Keratinocyte (primary cell): ENCODE measurements around the gene SLC19A1. TPM values are rescaled to one million over a fixed set of nuclear protein-coding genes. Genes with fewer than 3 reads are reported as not detected.

Source experiments
- DNase-seq: peaks from one replicate; pipeline ENCODE4 v3.0.0-alpha.2; 2011; ENCODE audit warnings: low read depth, missing footprints, low spot score
- FAIRE-seq: peaks from 2 replicates; lab custom pipeline; 2011; peaks lifted over from hg19 to GRCh38; lab: Jason Lieb, UNC
- H2AFZ ChIP-seq: 2 replicates; pipeline ENCODE4 v1.6.0; 2012; ENCODE audit warnings: low read length, control low read depth, inconsistent platforms; ENCODE audit not compliant: control insufficient read depth
- H3K27ac ChIP-seq: 2 replicates; pipeline ENCODE4 v1.5.1; 2011; ENCODE audit warnings: low read length; ENCODE audit not compliant: control insufficient read depth, insufficient read depth
- H3K27me3 ChIP-seq: 3 replicates; pipeline ENCODE4 v1.6.0; 2011; ENCODE audit warnings: low read length; ENCODE audit not compliant: control insufficient read depth, insufficient read depth; ENCODE audit errors: extremely low read depth
- H3K36me3 ChIP-seq, 2 experiments: 2 replicates in 1 of 2; 3 replicates in 1 of 2; pipeline ENCODE4 v1.5.1; 2011; ENCODE audit warnings: low read length in 2 of 2, mild to moderate bottlenecking in 1 of 2; ENCODE audit not compliant: control insufficient read depth in 2 of 2, insufficient read depth in 2 of 2; ENCODE audit errors: extremely low read depth in 1 of 2
- H3K4me1 ChIP-seq: 3 replicates; pipeline ENCODE4 v1.5.1; 2011; ENCODE audit warnings: low read length; ENCODE audit not compliant: control insufficient read depth, insufficient read depth; ENCODE audit errors: extremely low read depth
- H3K4me2 ChIP-seq: 3 replicates; pipeline ENCODE4 v1.6.0; 2011; ENCODE audit warnings: low read depth, low read length; ENCODE audit not compliant: control insufficient read depth, insufficient read depth; ENCODE audit errors: extremely low read depth
- H3K4me3 ChIP-seq, 3 experiments: fragments of 200-600 bp in 1 of 3; sonication (generic) in 1 of 3; 2 replicates in 2 of 3; 3 replicates in 1 of 3; pipeline ENCODE4 v1.5.1; 2011 to 2016; ENCODE audit warnings: low read length in 3 of 3, mild to moderate bottlenecking in 3 of 3, control low read depth in 2 of 3, inconsistent platforms in 1 of 3, low read depth in 1 of 3, mixed read lengths in 1 of 3, mixed run types in 1 of 3, moderate library complexity in 1 of 3; ENCODE audit not compliant: control insufficient read depth in 2 of 3, insufficient read depth in 2 of 3; ENCODE audit errors: extremely low read depth in 1 of 3
- H3K79me2 ChIP-seq: 2 replicates; pipeline ENCODE4 v1.6.0; 2012; ENCODE audit warnings: low read length; ENCODE audit not compliant: control insufficient read depth, insufficient read depth
- H3K9ac ChIP-seq: 3 replicates; pipeline ENCODE4 v1.6.0; 2011; ENCODE audit warnings: low read length; ENCODE audit not compliant: control insufficient read depth, insufficient read depth; ENCODE audit errors: extremely low read depth
- H3K9me1 ChIP-seq: 3 replicates; pipeline ENCODE4 v1.6.0; 2011; ENCODE audit warnings: low read length; ENCODE audit not compliant: control insufficient read depth, insufficient read depth; ENCODE audit errors: extremely low read depth
- H3K9me3 ChIP-seq: 2 replicates; pipeline ENCODE4 v1.5.1; 2012; ENCODE audit warnings: low read depth, low read length; ENCODE audit not compliant: control insufficient read depth
- H4K20me1 ChIP-seq: 3 replicates; pipeline ENCODE4 v1.6.0; 2011; ENCODE audit warnings: low read length; ENCODE audit not compliant: control insufficient read depth, insufficient read depth; ENCODE audit errors: extremely low read depth
- EZH2 ChIP-seq: IDR thresholded peaks from one replicate; pipeline ENCODE4 v1.6.1; 2012; ENCODE audit warnings: inconsistent platforms, mild to moderate bottlenecking, low read length, moderate library complexity
- dilution Hi-C: fragments of 300-500 bp; cut with MboI; formaldehyde crosslinking; loops from one replicate; pipeline ENCODE4 v1.7.0; 2020; ENCODE audit warnings: low sequenced_read_pairs; ENCODE audit not compliant: extremely low pct_ligation_motif_present
- polyA plus RNA-seq, 5 experiments: library from polyadenylated mRNA; depleted of rRNA in 3 of 5; stranded (reverse) in 3 of 5; stranded (forward) in 1 of 5; unstranded in 1 of 5; fragments of >200 nt; gene quantifications; 1 replicate in 1 of 5; 2 replicates in 3 of 5; 3 replicates in 1 of 5; pipeline versions ENCODE4 v1.2.1 to v1.2.3, GENCODE V29; 2011 to 2012; ENCODE audit warnings: missing spikeins in 2 of 5, low read depth in 1 of 5, low replicate concordance in 1 of 5
- TF ChIP-seq, protein P1 (sequence below), 3 experiments: IDR thresholded peaks in 1 of 3; conservative IDR thresholded peaks in 1 of 3; optimal IDR thresholded peaks in 1 of 3; 2 replicates in 2 of 3; 3 replicates in 1 of 3; pipeline versions ENCODE3 to v1.5.1; 2011; ENCODE audit warnings: low read length in 3 of 3, mild to moderate bottlenecking in 3 of 3, moderate library complexity in 2 of 3, control low read depth in 1 of 3, inconsistent platforms in 1 of 3; ENCODE audit not compliant: insufficient read depth in 2 of 3; ENCODE audit errors: extremely low read depth in 1 of 3

Gene SLC19A1
- polyA plus RNA-seq, 1 donor (not counting 4 experiments of a cell fraction or from before 2014, with no cell fraction given), result 3.8 TPM

GRCh38 chr21:45519182-45519581 is 23.1 kb downstream of the SLC19A1 start:
- H2AFZ ChIP-seq, result no peak overlapping the region
- no peak for DNase-seq
- no peaks in the 10 kb centered on the region for H3K79me2 ChIP-seq
- no peak for TF ChIP-seq EZH2
- TF ChIP-seq, protein P1, sequence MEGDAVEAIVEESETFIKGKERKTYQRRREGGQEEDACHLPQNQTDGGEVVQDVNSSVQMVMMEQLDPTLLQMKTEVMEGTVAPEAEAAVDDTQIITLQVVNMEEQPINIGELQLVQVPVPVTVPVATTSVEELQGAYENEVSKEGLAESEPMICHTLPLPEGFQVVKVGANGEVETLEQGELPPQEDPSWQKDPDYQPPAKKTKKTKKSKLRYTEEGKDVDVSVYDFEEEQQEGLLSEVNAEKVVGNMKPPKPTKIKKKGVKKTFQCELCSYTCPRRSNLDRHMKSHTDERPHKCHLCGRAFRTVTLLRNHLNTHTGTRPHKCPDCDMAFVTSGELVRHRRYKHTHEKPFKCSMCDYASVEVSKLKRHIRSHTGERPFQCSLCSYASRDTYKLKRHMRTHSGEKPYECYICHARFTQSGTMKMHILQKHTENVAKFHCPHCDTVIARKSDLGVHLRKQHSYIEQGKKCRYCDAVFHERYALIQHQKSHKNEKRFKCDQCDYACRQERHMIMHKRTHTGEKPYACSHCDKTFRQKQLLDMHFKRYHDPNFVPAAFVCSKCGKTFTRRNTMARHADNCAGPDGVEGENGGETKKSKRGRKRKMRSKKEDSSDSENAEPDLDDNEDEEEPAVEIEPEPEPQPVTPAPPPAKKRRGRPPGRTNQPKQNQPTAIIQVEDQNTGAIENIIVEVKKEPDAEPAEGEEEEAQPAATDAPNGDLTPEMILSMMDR (optimal IDR thresholded peaks at IDR 0.05 in 1 of 3, IDR thresholded peaks at IDR 0.05 in 1 of 3, conservative IDR thresholded peaks at IDR 0.05 in 1 of 3; ENCODE audit: extremely low read depth in 1 of 3, insufficient read depth in 2 of 3, low read length in 3 of 3), result no peak
- dilution Hi-C loops, result no loop called here
- FAIRE-seq, result no peak
- H3K4me1 ChIP-seq, result no peaks in the 10 kb centered on the region
- H3K9ac ChIP-seq, result no peak overlapping the region
- H3K36me3 ChIP-seq, result peaks cover 0 to 3% of the 10 kb centered on the region in 2 experiments
- no peaks in the 10 kb centered on the region for H3K9me3 ChIP-seq
- H3K4me2 ChIP-seq, result no peak overlapping the region
- no peak overlapping the region for H3K27ac ChIP-seq
- H3K27me3 ChIP-seq, result no peaks in the 10 kb centered on the region
- H3K4me3 ChIP-seq, result no peak overlapping the region
- no peaks in the 10 kb centered on the region for H3K9me1 ChIP-seq
- no peaks in the 10 kb centered on the region for H4K20me1 ChIP-seq

GRCh38 chr21:45518742-45519141 is 23.5 kb downstream of the SLC19A1 start:
- DNase-seq (no peak), FAIRE-seq (no peak)
- Histone ChIP-seq H3K79me2 (no peaks in the 10 kb centered on the region), H4K20me1 (no peaks in the 10 kb centered on the region), H2AFZ (no peak overlapping the region), H3K4me1 (no peaks in the 10 kb centered on the region), H3K9me3 (no peaks in the 10 kb centered on the region), H3K27ac (no peak overlapping the region), H3K27me3 (no peaks in the 10 kb centered on the region), H3K36me3 (peaks cover 0 to 4% of the 10 kb centered on the region in 2 experiments), H3K9ac (no peak overlapping the region), H3K9me1 (no peaks in the 10 kb centered on the region), H3K4me3 (no peak overlapping the region), H3K4me2 (no peak overlapping the region)
- dilution Hi-C loops, result no loop called here
- TF ChIP-seq EZH2, result no peak
- TF ChIP-seq, protein P1 (optimal IDR thresholded peaks at IDR 0.05 in 1 of 3, IDR thresholded peaks at IDR 0.05 in 1 of 3, conservative IDR thresholded peaks at IDR 0.05 in 1 of 3; ENCODE audit: extremely low read depth in 1 of 3, insufficient read depth in 2 of 3, low read length in 3 of 3), result no peak
